ENCODE data around the gene PIM3. TPM values are rescaled to one million over a fixed set of nuclear protein-coding genes. Genes with fewer than 3 reads are reported as not detected.
"Not testable (repeated sequence)": the region's sequence is repeated elsewhere in the genome, so short reads cannot be mapped to it uniquely, and the experiment has no call there.

Gene PIM3
- total RNA-seq, 4 donors from 2014 or later, result 31.7 to 106 (median 53.6) TPM

DNA sequence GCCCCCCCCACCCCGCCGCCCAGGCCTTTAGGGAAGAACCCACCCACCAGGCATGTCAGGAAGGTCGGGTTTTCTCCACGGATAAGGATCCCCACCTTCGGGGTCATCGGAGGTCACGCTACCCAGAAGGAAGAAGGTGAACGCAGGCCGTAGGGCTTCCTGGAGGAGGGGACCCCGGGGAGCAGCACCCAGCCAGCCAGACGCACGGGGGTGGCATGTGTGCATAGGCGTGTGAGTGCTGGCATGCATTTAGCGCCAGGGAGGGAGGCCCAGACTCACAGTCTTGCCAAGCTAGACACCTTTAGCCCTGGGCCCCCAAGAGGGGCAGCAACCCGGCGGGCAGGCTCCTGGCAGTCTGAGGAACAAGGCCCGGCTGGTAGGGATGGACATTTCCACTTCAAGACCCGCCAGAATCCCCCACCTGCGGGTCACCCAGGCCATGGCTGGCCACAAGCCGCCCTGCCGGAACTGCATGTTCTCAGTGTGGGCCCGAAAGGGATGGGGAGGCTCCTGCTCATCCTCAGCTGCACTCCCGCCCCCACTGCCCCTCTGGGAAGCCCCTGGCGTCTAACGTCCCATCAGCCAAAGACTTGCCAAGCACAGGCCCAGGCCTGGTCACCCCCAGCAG is 16.7 kb upstream of the PIM3 start:
- H3K36me3 ChIP-seq, result no peaks in the 10 kb centered on the region
- no peak overlapping the region for H3K27ac ChIP-seq
- TF ChIP-seq, protein P1, sequence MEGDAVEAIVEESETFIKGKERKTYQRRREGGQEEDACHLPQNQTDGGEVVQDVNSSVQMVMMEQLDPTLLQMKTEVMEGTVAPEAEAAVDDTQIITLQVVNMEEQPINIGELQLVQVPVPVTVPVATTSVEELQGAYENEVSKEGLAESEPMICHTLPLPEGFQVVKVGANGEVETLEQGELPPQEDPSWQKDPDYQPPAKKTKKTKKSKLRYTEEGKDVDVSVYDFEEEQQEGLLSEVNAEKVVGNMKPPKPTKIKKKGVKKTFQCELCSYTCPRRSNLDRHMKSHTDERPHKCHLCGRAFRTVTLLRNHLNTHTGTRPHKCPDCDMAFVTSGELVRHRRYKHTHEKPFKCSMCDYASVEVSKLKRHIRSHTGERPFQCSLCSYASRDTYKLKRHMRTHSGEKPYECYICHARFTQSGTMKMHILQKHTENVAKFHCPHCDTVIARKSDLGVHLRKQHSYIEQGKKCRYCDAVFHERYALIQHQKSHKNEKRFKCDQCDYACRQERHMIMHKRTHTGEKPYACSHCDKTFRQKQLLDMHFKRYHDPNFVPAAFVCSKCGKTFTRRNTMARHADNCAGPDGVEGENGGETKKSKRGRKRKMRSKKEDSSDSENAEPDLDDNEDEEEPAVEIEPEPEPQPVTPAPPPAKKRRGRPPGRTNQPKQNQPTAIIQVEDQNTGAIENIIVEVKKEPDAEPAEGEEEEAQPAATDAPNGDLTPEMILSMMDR (IDR thresholded peaks at IDR 0.05), result no peak
- no peak for TF ChIP-seq POLR2A (IDR thresholded peaks at IDR 0.05)
- DNase-seq, result no peak
- intact Hi-C loops (cut with DNase I; ENCODE audit: low total_unique reads), result no loop called here
- no peaks in the 10 kb centered on the region for H3K4me1 ChIP-seq
- H3K9me3 ChIP-seq, result no peaks in the 10 kb centered on the region
- no peak overlapping the region for H3K4me3 ChIP-seq
- no peaks in the 10 kb centered on the region for H3K27me3 ChIP-seq

DNA sequence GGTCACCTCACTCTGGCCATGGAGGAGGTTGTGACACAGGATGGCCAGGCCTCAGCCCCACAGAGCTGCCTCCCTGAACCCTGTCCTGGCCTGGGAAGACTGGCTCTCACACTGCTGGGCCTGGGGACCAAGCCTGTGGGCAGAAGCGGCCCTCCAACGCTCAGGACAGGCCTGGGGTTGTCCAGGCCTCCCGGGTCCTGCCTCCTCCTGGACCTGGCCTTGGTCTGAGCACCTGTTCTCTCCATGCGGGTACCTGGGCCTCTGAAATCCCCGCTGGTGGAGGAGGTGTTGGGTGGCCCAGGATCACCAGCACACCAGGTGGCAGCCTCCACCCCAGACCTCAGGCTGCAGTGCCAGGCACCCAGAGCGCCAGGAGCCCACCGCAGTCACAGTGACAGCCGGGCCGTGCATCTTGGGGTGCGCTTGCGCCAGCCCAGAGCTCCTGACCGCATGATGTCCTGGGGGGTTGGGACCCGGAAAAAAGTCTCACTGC is 16.1 kb upstream of the PIM3 start:
- no peak for TF ChIP-seq POLR2A (IDR thresholded peaks at IDR 0.05)
- TF ChIP-seq, protein P1 (IDR thresholded peaks at IDR 0.05), result no peak
- H3K27me3 ChIP-seq, result no peaks in the 10 kb centered on the region
- intact Hi-C loops (cut with DNase I; ENCODE audit: low total_unique reads), result no loop called here
- H3K4me3 ChIP-seq, result no peak overlapping the region
- no peaks in the 10 kb centered on the region for H3K9me3 ChIP-seq
- no peak for DNase-seq
- no peaks in the 10 kb centered on the region for H3K4me1 ChIP-seq
- no peaks in the 10 kb centered on the region for H3K36me3 ChIP-seq
- no peak overlapping the region for H3K27ac ChIP-seq

DNA sequence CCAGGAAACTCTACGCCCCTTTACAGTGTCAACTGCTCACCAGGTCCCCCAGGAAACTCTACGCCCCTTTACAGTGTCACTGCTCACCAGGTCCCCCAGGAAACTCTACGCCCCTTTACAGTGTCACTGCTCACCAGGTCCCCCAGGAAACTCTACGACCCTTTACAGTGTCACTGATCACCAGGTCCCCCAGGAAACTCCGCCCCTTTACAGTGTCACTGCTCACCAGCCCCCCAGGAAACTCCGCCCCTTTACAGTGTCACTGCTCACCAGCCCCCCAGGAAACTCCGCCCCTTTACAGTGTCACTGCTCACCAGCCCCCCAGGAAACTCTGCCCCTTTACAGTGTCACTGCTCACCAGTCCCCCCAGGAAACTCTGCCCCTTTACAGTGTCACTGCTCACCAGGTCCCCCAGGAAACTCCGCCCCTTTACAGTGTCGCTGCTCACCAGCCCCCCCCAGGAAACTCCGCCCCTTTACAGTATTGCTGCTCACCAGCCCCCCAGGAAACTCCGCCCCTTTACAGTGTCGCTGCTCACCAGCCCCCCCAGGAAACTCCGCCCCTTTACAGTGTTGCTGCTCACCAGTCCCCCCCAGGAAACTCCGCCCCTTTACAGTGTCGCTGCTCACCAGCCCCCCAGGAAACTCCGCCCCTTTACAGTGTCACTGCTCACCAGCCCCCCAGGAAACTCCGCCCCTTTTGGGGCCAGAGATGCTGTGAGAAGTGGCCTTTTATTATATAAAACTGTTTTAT is 15.4 kb upstream of the PIM3 start:
- H3K36me3 ChIP-seq; H3K4me1 ChIP-seq; intact Hi-C loops (cut with DNase I; ENCODE audit: low total_unique reads); H3K27ac ChIP-seq; H3K9me3 ChIP-seq; DNase-seq; H3K27me3 ChIP-seq; H3K4me3 ChIP-seq: not testable (repeated sequence)

DNA sequence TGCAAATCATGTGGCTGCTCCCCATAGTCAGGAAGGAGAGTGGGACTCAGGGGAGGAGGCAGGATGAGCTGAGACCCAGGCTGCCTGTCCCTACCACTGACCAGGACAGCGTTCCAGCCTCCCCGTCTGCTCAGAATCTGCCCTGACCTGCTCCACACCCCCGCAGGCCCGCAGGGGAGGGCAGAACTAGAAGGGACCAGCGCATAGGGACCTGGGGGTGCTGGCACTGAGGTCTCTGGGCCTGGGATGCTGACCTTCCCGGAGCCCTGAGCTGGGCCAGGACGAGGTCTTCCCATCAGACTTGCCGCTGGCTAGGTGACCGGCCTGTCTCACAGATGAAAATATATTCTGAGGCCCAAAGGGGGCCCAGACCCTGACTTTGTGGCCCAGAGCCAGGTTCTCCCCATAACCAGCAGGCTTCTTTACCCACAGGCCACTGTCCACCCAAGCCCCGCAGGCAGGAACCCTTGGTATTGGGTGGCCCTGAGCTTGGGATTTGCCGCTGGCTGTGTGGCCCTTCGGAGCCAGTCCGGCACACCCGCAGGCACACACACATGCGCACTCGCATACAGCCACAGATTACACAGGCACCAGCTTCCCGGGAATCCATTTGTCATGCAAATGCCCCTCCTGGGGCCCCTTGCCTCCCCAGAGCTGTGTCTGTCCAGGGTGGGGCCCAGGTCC is 13.8 kb upstream of the PIM3 start:
- H3K27ac ChIP-seq, result no peak overlapping the region
- intact Hi-C loops (cut with DNase I; ENCODE audit: low total_unique reads), result no loop called here
- H3K27me3 ChIP-seq, result no peaks in the 10 kb centered on the region
- TF ChIP-seq, protein P1 (IDR thresholded peaks at IDR 0.05), result no peak
- no peak for TF ChIP-seq POLR2A (IDR thresholded peaks at IDR 0.05)
- no peaks in the 10 kb centered on the region for H3K9me3 ChIP-seq
- no peak overlapping the region for H3K4me3 ChIP-seq
- DNase-seq, result no peak
- H3K36me3 ChIP-seq, result no peaks in the 10 kb centered on the region
- no peaks in the 10 kb centered on the region for H3K4me1 ChIP-seq

DNA sequence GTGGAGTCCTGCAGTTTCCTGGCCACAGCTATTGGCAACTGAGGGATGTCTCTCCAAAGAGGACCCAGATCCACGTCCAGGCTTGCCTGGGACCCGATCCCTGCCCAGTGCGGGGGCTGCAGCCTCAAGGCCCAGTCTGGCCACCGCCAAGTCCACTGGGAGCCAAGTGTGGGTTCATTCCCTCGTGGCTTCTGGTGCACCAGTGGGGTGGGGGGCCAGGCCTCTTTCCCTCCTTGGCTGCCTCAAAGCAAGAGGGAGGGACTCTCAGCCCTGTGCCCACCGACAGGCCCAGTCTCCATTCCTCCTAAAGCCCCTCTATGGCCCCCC is 13.3 kb upstream of the PIM3 start:
- Histone ChIP-seq H3K4me3 (no peak overlapping the region), H3K27ac (no peak overlapping the region), H3K9me3 (no peaks in the 10 kb centered on the region), H3K4me1 (peaks cover 0 to under 1% of the 10 kb centered on the region in 2 donors), H3K27me3 (no peaks in the 10 kb centered on the region), H3K36me3 (no peaks in the 10 kb centered on the region)
- no peak for TF ChIP-seq POLR2A (IDR thresholded peaks at IDR 0.05)
- intact Hi-C loops (cut with DNase I; ENCODE audit: low total_unique reads), result no loop called here
- DNase-seq, result no peak

All from uterus (tissue), 4 donors.